Activated naive CD4-positive, alpha-beta T cell treated with anti-CD3 and anti-CD28 coated beads, Interleukin-2, amount 10 ng/mL, durations not matched to agents 7 days and 5 days (primary cell): ENCODE results near the gene MAML2.

Experiments used
- CTCF ChIA-PET: fragments of 350-600 bp; sonication (Branson Sonifier 250); formaldehyde crosslinking; loops from one replicate; lab custom pipeline; 2021; ENCODE audit warnings: antibody characterized with exemption; lab: Charles Lee
- DNase-seq: peaks from one replicate; pipeline ENCODE4 v3.0.0-alpha.2; 2020
- H3K27ac Mint-ChIP-seq: one replicate; pipeline ENCODE4 v1.8.0; 2021; ENCODE audit warnings: mild to moderate bottlenecking, moderate library complexity, mixed read lengths
- H3K27me3 Mint-ChIP-seq: one replicate; pipeline ENCODE4 v1.8.0; 2021; ENCODE audit warnings: mild to moderate bottlenecking, mixed read lengths
- H3K36me3 Mint-ChIP-seq: one replicate; pipeline ENCODE4 v1.8.0; 2021; ENCODE audit warnings: mixed read lengths
- H3K4me1 Mint-ChIP-seq: one replicate; pipeline ENCODE4 v1.8.0; 2021; ENCODE audit warnings: mixed read lengths
- H3K4me3 Mint-ChIP-seq: one replicate; pipeline ENCODE4 v1.8.0; 2021; ENCODE audit warnings: mild to moderate bottlenecking, moderate library complexity, mixed read lengths
- H3K9me3 Mint-ChIP-seq: one replicate; pipeline ENCODE4 v1.8.0; 2021; ENCODE audit warnings: mixed read lengths

The MAML2 gene

DNA sequence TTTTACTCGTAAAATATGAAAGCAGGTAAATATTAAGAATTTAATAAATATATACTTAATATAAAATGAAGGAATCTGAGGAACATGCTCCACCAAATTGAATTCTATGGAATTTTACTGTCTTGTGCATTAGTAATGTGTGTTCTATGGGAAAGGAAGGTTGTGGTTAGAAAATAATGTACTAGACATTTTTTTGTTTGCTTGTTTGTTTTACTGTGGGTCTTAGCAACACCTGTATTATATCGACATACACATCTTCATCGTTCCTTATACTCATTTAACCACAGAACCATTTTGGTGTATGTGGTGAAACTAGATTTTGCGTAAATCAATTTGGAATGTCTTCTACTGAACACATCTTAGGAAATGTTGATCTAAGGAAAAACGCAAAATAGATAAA is 304.9 kb downstream of the MAML2 start:
- Mint-ChIP-seq H3K4me1 (peaks cover 5% of the 10 kb centered on the region), H3K36me3 (peaks cover 26% of the 10 kb centered on the region), H3K4me3 (no peak overlapping the region), H3K27ac (no peak overlapping the region), H3K9me3 (no peaks in the 10 kb centered on the region), H3K27me3 (no peaks in the 10 kb centered on the region)
- CTCF ChIA-PET = no interaction called here
- DNase-seq = no peak

DNA sequence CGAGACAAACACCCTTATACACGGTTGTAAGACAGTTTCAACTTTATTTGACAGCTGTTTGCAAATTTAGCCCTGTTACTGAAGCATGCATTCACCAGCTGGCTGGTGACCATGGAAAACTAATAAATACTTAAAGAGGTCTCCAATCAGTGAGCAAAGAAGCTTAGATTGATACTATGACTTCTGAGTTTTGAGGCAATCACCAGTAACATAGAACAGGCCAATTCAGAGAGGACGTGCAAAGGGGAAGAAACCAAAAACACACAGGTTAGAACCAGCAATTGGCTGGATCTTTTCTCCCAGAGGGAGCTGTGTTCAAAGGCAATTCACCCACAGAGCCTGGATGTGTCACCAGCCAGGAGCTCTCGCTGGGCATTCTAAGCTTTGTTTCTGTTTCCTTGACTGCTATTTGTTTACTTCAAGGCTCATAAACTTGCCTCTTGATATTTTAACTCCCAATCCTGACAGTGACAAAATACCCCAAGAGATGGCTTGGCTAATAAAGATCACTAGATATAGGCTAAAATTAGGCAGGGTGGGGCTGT is 305.5 kb downstream of the MAML2 start:
- Mint-ChIP-seq H3K27ac (no peak overlapping the region), H3K36me3 (peaks cover 24% of the 10 kb centered on the region), H3K9me3 (no peaks in the 10 kb centered on the region), H3K27me3 (no peaks in the 10 kb centered on the region), H3K4me3 (no peak overlapping the region), H3K4me1 (peaks cover 5% of the 10 kb centered on the region)
- CTCF ChIA-PET = interaction anchor here (0.6 kb wide), 1 partner anchor 8 kb away, joined by 3 read pairs; no protein-coding TSS in a partner anchor
- DNase-seq = no peak

DNA sequence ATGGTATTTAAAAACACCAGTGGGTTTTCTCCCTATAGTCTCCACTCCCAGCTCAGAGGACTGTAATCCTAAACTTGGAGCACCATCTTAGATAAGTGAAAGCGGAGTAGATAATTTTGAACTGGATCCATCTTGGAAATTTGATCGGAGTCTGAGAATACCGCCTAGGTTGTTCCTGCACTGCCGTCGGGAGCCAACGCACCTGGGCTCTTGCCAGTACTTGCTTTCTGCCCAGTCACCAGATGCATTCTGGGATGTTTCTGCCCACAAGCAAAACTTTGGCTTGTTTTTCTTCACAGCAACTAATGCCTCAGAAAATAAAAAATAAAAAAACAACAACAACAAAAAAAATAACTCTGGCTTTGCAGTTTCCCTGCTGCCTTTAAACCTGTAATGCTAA is 306.1 kb downstream of the MAML2 start:
- Mint-ChIP-seq H3K9me3 (no peaks in the 10 kb centered on the region), H3K27me3 (no peaks in the 10 kb centered on the region), H3K4me1 (peaks cover 2% of the 10 kb centered on the region), H3K36me3 (peaks cover 21% of the 10 kb centered on the region), H3K4me3 (no peak overlapping the region), H3K27ac (no peak overlapping the region)
- CTCF ChIA-PET = no interaction called here
- no peak for DNase-seq

DNA sequence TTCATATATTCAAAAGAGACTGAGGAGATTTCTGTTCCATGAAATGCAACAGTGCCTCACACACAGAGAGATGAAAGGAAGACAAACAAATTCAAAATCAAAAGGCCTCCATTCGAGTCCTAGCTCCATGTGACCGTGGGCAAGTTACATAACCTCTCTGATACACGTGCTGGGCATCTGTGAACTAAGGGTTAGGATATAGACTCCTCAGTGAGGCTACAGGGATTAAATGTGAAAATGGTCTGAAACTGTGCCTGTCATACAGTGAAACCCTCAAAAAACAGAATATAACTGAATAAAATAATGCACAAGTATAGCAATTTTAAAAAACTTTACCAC is 307.3 kb downstream of the MAML2 start:
- Mint-ChIP-seq H3K4me1 (peaks cover 2% of the 10 kb centered on the region), H3K36me3 (peaks cover 19% of the 10 kb centered on the region), H3K27ac (no peak overlapping the region), H3K27me3 (no peaks in the 10 kb centered on the region), H3K9me3 (no peaks in the 10 kb centered on the region), H3K4me3 (no peak overlapping the region)
- no peak for DNase-seq
- CTCF ChIA-PET = interaction anchor here (0.8 kb wide), 1 partner anchor 35 kb away, joined by 3 read pairs; no protein-coding TSS in a partner anchor

DNA sequence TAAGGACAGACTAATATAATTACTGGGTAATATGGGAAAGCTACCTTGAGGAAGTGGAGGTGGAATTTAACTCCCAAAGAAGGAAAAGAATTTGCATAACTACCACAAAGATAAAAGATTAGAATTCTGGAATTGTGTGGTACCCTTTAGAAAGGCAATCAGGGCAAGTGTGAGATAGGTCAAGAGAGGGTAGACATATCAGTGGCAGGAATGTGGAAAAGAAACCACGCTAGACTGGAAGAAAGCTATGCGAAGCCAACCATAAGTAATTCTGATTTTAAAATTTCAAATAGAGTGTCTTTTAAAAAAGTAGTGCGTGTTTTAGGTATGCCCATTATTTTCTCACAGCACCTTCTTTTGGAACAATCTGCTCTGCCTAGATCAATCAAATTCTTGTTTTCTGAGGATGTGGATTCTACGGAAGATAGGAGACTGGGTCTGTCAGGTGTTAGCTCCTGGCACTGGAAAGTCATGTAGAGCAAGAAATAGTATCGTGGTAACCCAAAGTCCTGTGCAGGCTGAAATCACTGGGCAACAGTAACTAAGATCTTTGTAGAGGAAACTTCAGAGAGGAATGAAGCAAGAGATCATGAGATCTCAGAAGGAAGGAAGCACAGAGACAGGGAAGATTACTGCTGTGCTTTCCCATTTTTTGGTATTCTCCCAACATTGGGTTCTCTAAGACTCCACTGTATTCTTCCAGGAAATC is 307.8 kb downstream of the MAML2 start:
- H3K4me3 Mint-ChIP-seq = no peak overlapping the region
- CTCF ChIA-PET = interaction anchor here (0.8 to 1.1 kb wide), 2 partner anchors 14 to 36 kb away, joined by 3 read pairs; no protein-coding TSS in a partner anchor
- H3K36me3 Mint-ChIP-seq = peaks cover 19% of the 10 kb centered on the region
- H3K9me3 Mint-ChIP-seq = no peaks in the 10 kb centered on the region
- no peaks in the 10 kb centered on the region for H3K27me3 Mint-ChIP-seq
- peaks cover 2% of the 10 kb centered on the region for H3K4me1 Mint-ChIP-seq
- no peak overlapping the region for H3K27ac Mint-ChIP-seq
- no peak for DNase-seq

DNA sequence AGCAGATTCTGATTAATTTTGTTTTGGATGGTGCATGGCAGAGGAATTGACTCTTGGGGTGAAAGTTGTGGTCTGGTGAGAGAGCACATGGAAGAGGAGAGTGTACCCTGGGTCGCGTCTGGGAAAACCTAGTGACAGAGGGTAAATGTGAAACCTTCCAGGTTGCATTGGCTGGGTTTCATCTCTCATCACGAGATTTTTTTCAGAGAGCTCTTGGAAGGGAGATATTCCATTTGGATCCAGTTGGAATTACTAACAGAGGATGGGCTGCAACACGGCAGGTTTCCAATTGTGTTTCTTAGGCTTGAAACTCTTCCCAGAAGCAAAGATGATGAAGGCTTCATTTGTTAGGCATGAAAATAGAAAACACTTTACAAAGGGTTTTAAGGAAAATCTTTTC is 309.4 kb downstream of the MAML2 start:
- H3K36me3 Mint-ChIP-seq = peaks cover 22% of the 10 kb centered on the region
- no peak overlapping the region for H3K27ac Mint-ChIP-seq
- peaks cover 4% of the 10 kb centered on the region for H3K4me1 Mint-ChIP-seq
- no peaks in the 10 kb centered on the region for H3K27me3 Mint-ChIP-seq
- CTCF ChIA-PET = no interaction called here
- H3K9me3 Mint-ChIP-seq = no peaks in the 10 kb centered on the region
- no peak overlapping the region for H3K4me3 Mint-ChIP-seq
- no peak for DNase-seq

DNA sequence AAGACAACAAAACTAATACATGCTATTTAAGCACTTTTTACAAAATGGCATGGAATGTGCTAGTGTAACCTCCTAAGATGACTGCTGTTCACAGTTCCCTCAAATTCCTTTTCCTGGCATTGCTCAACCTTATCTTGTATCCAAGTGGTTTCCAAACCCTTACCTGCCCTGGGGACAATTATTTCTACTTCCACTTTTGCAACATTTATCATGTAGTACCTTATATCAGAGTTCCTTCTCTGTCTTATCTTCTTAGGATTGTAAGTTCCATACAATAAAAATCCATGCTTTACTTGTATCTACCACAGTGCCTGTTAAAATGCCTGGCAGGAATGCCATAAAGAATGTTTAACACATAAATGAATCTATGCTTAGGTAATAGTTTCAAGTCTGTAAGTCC is 309.9 kb downstream of the MAML2 start:
- H3K36me3 Mint-ChIP-seq = peaks cover 25% of the 10 kb centered on the region

DNA sequence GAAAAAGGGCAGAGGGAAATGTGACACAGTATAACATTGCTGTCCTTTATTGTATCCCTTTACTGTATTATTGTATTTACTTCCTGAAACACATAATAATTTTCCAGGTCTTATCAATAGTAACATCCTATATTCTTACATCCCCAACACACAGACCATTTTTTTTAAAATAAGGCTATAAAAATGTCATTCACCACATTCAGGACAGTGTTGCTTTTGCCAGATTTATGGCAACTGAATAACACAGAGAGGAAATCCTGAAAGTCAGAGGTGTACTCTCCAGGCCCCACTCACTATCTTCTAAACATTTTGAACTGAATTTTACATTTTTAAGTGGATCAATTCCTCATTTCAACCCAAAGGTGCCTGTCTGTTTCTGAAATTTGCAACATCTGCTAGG is 314.2 kb downstream of the MAML2 start:
- CTCF ChIA-PET = no interaction called here
- Mint-ChIP-seq H3K9me3 (no peaks in the 10 kb centered on the region), H3K4me3 (no peak overlapping the region), H3K27me3 (no peaks in the 10 kb centered on the region), H3K36me3 (peaks cover 21% of the 10 kb centered on the region), H3K4me1 (peaks cover 13% of the 10 kb centered on the region), H3K27ac (no peak overlapping the region)
- no peak for DNase-seq

More for the DNA sequence above, 309.9 kb downstream of the MAML2 start:
- no peak overlapping the region for H3K4me3 Mint-ChIP-seq
- H3K4me1 Mint-ChIP-seq = peaks cover 4% of the 10 kb centered on the region
- DNase-seq = no peak
- no peak overlapping the region for H3K27ac Mint-ChIP-seq
- no peaks in the 10 kb centered on the region for H3K27me3 Mint-ChIP-seq
- CTCF ChIA-PET = no interaction called here
- H3K9me3 Mint-ChIP-seq = no peaks in the 10 kb centered on the region

DNA sequence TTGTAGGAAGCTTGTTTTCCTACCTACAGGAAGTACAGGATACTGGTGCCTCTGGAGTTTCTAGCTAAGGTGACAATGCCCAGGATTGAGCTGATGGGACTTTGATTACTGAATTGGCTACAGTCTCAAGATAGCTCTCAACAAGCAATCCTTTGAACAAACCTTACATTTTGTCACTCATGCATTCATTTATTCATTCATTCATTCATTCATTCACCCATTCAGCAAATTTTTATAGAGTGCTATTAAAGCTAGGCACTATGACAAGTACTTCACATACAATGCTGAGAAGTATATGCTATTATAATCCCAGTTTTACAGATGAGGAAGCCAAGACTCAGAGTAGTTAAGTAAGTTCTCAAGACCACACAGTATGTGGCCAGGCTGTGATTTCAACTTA is 316.0 kb downstream of the MAML2 start:
- H3K27me3 Mint-ChIP-seq = no peaks in the 10 kb centered on the region
- peaks cover 18% of the 10 kb centered on the region for H3K36me3 Mint-ChIP-seq

DNA sequence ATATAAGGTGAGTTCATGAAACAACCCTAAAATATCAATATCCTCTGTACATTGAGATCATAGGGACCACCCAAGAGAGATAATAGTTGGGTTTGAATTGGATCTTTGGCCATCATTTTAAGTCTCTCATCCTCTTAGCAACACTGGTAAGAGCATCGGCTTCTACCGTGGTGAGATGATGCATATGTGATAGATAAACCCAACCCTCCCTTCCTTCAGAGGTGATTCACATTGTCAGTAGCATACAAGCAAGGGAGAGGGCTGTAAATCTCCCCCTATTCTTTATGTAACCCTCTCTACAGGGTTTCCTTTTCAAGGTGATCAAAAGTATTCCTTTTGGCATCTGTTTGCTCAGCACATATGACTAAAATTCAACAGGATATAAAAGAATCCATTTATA is 316.7 kb downstream of the MAML2 start:
- Mint-ChIP-seq H3K27ac (no peak overlapping the region), H3K4me3 (no peak overlapping the region), H3K36me3 (peaks cover 18% of the 10 kb centered on the region), H3K9me3 (no peaks in the 10 kb centered on the region), H3K4me1 (peaks cover 13% of the 10 kb centered on the region), H3K27me3 (no peaks in the 10 kb centered on the region)
- CTCF ChIA-PET = no interaction called here
- DNase-seq = no peak

More for the DNA sequence above, 316.0 kb downstream of the MAML2 start:
- no peak overlapping the region for H3K27ac Mint-ChIP-seq
- no peaks in the 10 kb centered on the region for H3K9me3 Mint-ChIP-seq
- DNase-seq = no peak
- peaks cover 13% of the 10 kb centered on the region for H3K4me1 Mint-ChIP-seq
- CTCF ChIA-PET = interaction anchor here (1.1 kb wide), 1 partner anchor 25 kb away, joined by 3 read pairs; no protein-coding TSS in a partner anchor
- no peak overlapping the region for H3K4me3 Mint-ChIP-seq

DNA sequence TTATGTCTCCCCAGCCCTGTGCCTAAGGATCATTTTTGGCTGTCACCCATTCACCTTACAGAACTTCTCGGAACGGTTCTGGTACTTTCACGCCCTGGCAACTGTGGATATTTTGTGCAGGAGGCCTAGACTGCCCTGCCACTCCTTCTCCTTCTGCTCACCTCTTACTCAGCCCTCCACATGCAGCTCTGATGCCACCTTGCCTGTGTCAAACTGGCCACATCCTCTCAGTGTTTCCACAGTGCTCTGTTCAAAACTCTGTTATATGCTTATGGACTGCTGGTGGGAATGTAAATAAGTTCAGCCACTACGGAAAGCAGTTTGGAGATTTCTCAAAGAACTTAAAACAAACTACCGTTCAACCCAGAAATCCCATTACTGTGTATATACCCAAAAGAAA is 318.3 kb downstream of the MAML2 start:
- Mint-ChIP-seq H3K36me3 (peaks cover 22% of the 10 kb centered on the region), H3K4me1 (peaks cover 13% of the 10 kb centered on the region), H3K27me3 (no peaks in the 10 kb centered on the region), H3K27ac (no peak overlapping the region), H3K4me3 (no peak overlapping the region), H3K9me3 (no peaks in the 10 kb centered on the region)
- CTCF ChIA-PET = interaction anchor here (1.8 kb wide), 1 partner anchor 8 kb away, joined by 3 read pairs; no protein-coding TSS in a partner anchor
- no peak for DNase-seq

DNA sequence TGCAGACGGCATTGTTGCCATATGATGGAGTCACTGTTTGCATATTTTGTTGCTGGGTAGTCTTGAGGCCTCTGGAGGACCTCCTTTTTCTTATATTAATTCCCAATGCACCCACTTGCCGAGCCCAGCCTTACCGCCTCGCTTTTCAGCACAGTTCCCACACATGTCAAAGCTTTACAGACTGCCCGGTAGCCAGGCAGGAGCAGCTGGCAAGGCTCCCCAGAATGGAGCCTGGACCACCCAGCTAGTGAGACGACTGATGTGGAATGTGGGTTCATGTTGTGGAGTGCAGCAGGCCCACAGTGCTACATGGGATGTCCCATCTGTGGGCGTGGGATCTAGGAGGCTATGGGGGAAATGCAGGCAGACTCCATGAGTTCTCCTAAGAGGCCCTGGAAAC is 319.7 kb downstream of the MAML2 start:
- Mint-ChIP-seq H3K4me3 (no peak overlapping the region), H3K27me3 (no peaks in the 10 kb centered on the region), H3K36me3 (peaks cover 17% of the 10 kb centered on the region), H3K9me3 (no peaks in the 10 kb centered on the region), H3K27ac (no peak overlapping the region), H3K4me1 (peaks cover 11% of the 10 kb centered on the region)
- DNase-seq = no peak
- CTCF ChIA-PET = no interaction called here

DNA sequence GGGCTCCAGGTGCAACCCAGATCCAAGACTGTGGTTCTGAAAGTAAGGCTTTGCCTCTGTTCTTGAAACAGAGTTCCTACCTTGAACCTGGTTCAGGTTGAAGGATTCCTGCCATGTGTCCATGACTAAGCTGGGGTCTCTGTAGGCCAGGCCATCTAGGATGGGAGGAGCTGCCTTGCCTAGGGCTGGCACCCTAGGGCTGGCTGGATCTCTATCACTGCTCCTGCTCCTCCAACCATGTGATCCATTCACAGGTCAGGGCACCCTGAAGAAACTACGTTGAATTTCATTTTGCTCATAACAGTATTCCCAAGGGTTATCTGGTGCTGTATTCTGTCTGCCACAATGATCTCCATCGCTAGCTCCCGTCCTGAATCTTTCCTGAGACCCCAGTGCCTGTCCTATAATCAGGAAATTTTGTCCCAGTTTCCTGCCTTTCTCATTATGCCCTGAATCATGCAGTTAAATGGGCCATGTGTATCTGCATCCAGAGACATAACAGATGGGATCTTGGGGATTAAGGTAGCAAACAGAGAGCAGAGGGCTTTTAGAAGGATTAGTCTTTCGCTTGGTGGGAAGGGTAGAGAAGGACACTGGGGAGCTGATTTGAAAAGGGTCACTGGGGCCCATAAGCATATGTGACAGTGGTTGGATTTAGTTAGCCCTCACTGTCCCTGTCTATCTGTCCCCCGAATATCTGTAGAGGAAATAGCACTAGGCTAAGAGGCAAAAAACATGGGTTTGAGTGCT is 320.9 kb downstream of the MAML2 start:
- Mint-ChIP-seq H3K27ac (no peak overlapping the region), H3K4me3 (no peak overlapping the region), H3K36me3 (peaks cover 10% of the 10 kb centered on the region), H3K27me3 (no peaks in the 10 kb centered on the region), H3K4me1 (peaks cover 11% of the 10 kb centered on the region), H3K9me3 (no peaks in the 10 kb centered on the region)
- DNase-seq = no peak
- CTCF ChIA-PET = no interaction called here

DNA sequence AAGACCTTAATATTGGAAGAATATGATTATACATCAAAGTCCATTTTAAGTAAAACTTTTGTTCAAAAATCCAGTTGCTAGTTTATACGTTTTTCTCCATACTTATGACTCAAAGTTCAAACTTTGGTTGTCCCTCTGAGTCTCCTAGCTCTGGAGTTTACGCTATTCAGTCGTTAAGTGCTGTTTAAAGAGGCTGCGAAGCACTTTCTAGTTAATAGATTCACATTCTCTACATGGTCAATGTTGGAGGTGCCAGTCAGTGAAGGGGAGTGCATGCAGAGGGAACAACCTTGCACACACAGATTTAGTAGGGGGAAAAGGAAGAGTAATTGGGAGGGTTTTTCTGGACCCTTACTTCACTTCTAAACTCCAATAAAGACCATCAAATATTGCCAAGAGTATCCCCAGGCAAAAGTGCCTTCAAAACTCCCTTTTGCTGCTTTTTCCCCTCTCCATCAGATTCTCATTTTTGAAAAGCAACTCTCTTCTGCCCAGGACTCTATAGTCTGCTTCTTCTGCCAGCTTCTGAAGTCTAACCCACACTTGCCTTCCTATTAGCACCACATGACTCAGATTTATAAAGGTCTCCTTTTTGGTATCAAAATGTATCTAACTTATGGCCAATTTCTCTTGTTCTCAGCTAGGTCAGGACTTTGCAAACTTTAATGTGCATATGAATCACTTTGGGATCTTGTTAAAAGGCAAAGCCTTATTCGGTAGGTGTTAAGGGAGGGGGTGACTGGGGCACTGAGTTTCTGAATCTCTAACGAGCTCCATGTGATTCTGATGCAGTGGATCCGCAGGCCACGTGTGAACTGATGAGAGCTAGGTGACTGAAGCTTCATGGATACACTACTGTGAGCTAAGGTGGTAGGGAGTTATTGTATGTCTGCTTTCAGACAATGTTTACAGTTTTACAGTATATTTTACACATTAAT is 322.9 kb downstream of the MAML2 start:
- H3K27ac Mint-ChIP-seq = peak overlapping the region; percentile 22

More for the DNA sequence above, 322.9 kb downstream of the MAML2 start:
- peaks cover 10% of the 10 kb centered on the region for H3K36me3 Mint-ChIP-seq
- no peak for DNase-seq
- CTCF ChIA-PET = interaction anchor here (0.9 to 1.1 kb wide), 2 partner anchors 15 to 35 kb away, joined by 3 to 4 read pairs; no protein-coding TSS in a partner anchor
- H3K9me3 Mint-ChIP-seq = no peaks in the 10 kb centered on the region
- no peaks in the 10 kb centered on the region for H3K27me3 Mint-ChIP-seq
- H3K4me1 Mint-ChIP-seq = peaks cover 30% of the 10 kb centered on the region
- H3K4me3 Mint-ChIP-seq = no peak overlapping the region
